ENCODE measurements around the gene SUSD4. TPM values are rescaled to one million over a fixed set of nuclear protein-coding genes. Genes with fewer than 3 reads are reported as not detected.

The SUSD4 gene
- total RNA-seq, 4 donors from 2014 or later, result 1.1 to 3.3 (median 1.8) TPM

DNA sequence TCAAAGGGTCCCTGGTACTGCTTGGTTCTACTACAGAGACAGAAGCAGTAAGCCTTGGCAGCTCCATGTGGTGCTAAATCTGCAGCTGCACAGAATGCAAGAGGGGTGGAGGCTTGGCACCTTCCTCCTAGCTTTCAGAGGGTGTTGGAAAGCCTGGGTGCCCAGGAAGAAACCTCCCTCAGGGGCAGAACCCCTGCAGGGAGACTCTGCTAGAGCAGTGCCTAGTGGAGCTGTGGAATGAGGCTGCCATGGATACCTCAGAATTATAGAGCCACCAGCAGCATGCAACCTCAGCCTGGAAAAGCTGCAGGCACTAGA, 144.7 kb downstream of the SUSD4 start:
- peaks cover 0 to 15% (median 11%) of the 10 kb centered on the region in 4 donors for H3K9me3 ChIP-seq
- TF ChIP-seq POLR2AphosphoS5 (IDR thresholded peaks at IDR 0.05) (no peak), EP300 (IDR thresholded peaks at IDR 0.05) (no peak), POLR2A (IDR thresholded peaks at IDR 0.05; ENCODE audit: low read depth) (no peak)
- TF ChIP-seq, protein P1, sequence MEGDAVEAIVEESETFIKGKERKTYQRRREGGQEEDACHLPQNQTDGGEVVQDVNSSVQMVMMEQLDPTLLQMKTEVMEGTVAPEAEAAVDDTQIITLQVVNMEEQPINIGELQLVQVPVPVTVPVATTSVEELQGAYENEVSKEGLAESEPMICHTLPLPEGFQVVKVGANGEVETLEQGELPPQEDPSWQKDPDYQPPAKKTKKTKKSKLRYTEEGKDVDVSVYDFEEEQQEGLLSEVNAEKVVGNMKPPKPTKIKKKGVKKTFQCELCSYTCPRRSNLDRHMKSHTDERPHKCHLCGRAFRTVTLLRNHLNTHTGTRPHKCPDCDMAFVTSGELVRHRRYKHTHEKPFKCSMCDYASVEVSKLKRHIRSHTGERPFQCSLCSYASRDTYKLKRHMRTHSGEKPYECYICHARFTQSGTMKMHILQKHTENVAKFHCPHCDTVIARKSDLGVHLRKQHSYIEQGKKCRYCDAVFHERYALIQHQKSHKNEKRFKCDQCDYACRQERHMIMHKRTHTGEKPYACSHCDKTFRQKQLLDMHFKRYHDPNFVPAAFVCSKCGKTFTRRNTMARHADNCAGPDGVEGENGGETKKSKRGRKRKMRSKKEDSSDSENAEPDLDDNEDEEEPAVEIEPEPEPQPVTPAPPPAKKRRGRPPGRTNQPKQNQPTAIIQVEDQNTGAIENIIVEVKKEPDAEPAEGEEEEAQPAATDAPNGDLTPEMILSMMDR (IDR thresholded peaks at IDR 0.05), result no peak
- intact Hi-C loops (cut with DNase I), result no loop called here
- no peaks in the 10 kb centered on the region for H3K36me3 ChIP-seq
- no peaks in the 10 kb centered on the region for H3K27me3 ChIP-seq
- H3K4me3 ChIP-seq, result no peak overlapping the region
- H3K4me1 ChIP-seq, result no peaks in the 10 kb centered on the region
- DNase-seq (ENCODE audit: extremely low spot score), result no peak
- H3K27ac ChIP-seq (replicated peaks in 1 of 4), result no peak overlapping the region

DNA sequence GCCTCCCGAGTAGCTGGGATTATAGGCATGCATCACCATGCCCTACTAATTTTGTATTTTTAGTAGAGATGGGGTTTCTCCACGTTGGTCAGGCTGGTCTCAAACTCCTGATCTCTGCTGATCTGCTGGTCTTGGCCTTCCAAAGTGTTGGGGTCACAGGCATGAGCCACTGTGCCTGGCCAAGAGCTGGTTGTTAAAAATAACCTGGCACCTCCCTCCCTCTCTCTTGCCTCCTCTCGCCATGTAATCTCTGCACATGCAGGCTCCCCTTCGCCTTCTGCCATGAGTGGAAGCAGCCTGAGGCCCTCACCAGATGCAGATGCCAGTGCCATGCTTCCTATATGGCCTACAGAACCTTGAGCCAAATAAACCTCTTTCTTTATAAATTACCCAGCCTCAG, 146.2 kb downstream of the SUSD4 start:
- H3K27me3 ChIP-seq, result no peaks in the 10 kb centered on the region
- no peaks in the 10 kb centered on the region for H3K4me1 ChIP-seq
- WGBS, result 87% methylated on average over 4 of the region's 4 CpGs
- intact Hi-C loops (cut with DNase I), result no loop called here
- H3K36me3 ChIP-seq, result no peaks in the 10 kb centered on the region
- H3K9me3 ChIP-seq, result peaks cover 0 to 15% (median 11%) of the 10 kb centered on the region in 4 donors
- TF ChIP-seq POLR2AphosphoS5 (IDR thresholded peaks at IDR 0.05) (no peak), EP300 (IDR thresholded peaks at IDR 0.05) (no peak), POLR2A (IDR thresholded peaks at IDR 0.05; ENCODE audit: low read depth) (no peak)
- TF ChIP-seq, protein P1 (IDR thresholded peaks at IDR 0.05), result no peak
- no peak overlapping the region for H3K27ac ChIP-seq (replicated peaks in 1 of 4)
- H3K4me3 ChIP-seq, result no peak overlapping the region
- no peak for DNase-seq (ENCODE audit: extremely low spot score)

DNA sequence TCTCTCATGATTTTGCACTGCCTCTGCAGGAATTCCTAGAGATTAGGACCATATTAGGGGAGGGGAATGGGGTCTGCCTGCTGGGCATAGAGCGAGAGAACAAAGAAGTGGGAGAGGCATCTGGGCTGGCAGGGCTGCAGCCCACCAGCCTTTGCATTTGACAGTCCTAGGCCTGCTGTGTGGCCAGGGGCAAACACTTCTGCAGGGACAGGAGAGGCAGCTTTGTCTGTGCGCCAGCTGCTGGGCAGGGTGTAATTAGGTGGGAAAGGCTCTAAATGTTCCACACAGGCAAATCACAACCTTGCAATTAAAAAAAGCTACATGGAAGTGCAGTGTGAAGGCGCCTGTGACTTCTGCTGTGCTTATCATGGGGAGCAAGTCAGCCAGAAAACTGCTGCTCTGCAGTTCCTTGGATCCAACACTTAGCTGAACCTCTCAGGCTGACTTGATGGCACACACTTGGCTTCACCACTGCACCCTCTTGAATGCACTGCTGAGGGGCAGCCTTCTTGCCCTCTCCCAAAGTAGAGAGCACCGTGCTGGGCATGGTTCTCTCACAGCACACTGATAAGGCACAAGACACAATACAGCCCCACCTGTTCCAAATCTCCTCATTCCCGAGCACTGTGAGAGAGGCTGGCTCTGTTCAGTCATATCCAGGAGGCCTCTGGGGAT, 147.3 kb downstream of the SUSD4 start:
- H3K4me3 ChIP-seq, result no peak overlapping the region
- 89% methylated on average over 5 of the region's 5 CpGs for WGBS
- H3K9me3 ChIP-seq, result peaks cover 0 to 15% (median 11%) of the 10 kb centered on the region in 4 donors
- H3K27ac ChIP-seq (replicated peaks in 1 of 4), result no peak overlapping the region
- H3K36me3 ChIP-seq, result no peaks in the 10 kb centered on the region
- no peaks in the 10 kb centered on the region for H3K4me1 ChIP-seq
- DNase-seq (ENCODE audit: extremely low spot score), result no peak
- H3K27me3 ChIP-seq, result no peaks in the 10 kb centered on the region
- intact Hi-C loops (cut with DNase I), result no loop called here
- TF ChIP-seq, protein P1 (IDR thresholded peaks at IDR 0.05), result no peak
- TF ChIP-seq POLR2AphosphoS5 (IDR thresholded peaks at IDR 0.05), result no peak
- no peak for TF ChIP-seq EP300 (IDR thresholded peaks at IDR 0.05)
- no peak for TF ChIP-seq POLR2A (IDR thresholded peaks at IDR 0.05; ENCODE audit: low read depth)

DNA sequence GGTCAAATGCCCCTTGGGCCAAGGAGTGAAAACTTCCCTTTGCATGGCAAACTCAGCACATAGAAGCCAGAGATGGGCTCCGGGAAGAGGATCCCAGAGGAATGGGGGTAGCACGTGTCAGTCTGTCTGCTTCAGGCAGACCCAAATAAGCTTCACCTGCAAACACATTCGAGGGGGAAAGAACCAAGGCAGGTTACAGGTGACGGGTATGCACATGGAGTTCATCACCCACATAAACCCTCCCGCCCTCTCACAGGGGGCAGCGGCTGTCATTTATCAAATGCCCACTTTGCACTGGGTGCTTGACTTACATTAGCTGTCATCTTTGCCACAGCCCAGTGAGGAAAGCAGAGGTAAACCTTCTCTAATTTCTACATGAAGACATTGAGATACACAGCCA, 147.9 kb downstream of the SUSD4 start:
- H3K9me3 ChIP-seq, result peaks cover 0 to 15% (median 11%) of the 10 kb centered on the region in 4 donors
- H3K36me3 ChIP-seq, result no peaks in the 10 kb centered on the region
- no peak overlapping the region for H3K27ac ChIP-seq (replicated peaks in 1 of 4)
- intact Hi-C loops (cut with DNase I), result no loop called here
- DNase-seq (ENCODE audit: extremely low spot score), result peak; percentile 26
- H3K4me1 ChIP-seq, result no peaks in the 10 kb centered on the region
- H3K4me3 ChIP-seq, result no peak overlapping the region
- no peak for TF ChIP-seq EP300 (IDR thresholded peaks at IDR 0.05)
- TF ChIP-seq POLR2A (IDR thresholded peaks at IDR 0.05; ENCODE audit: low read depth), result no peak
- TF ChIP-seq, protein P1 (IDR thresholded peaks at IDR 0.05), result no peak
- TF ChIP-seq POLR2AphosphoS5 (IDR thresholded peaks at IDR 0.05), result no peak
- WGBS, result 77% methylated on average over 6 of the region's 6 CpGs
- H3K27me3 ChIP-seq, result peaks cover 0 to 6% (median 0%) of the 10 kb centered on the region in 4 donors

DNA sequence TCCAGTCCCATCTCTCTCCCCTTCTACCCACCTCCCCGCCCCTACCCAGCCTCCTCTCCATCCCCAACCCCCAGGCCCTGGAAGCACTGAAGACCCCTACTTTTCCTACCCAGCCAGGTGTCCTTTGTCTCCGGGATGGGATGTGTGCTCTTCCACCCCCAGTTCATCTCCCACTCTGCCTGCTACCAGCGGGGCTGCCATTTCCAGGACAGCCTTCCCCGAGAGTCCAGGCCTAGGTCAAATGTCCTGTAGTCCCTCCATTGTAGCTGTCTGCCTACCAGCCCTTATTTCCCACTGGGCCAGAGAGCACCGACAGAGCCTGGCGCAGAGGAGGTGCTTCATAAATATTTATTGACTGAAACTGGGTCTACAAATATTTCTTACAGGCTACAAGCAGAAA, 148.9 kb downstream of the SUSD4 start:
- H3K4me3 ChIP-seq, result no peak overlapping the region
- intact Hi-C loops (cut with DNase I), result no loop called here
- peaks cover 0 to 9% (median 0%) of the 10 kb centered on the region in 4 donors for H3K27me3 ChIP-seq
- H3K4me1 ChIP-seq, result no peaks in the 10 kb centered on the region
- WGBS, result 90% methylated on average over 6 of the region's 6 CpGs
- peaks cover 0 to 15% (median 11%) of the 10 kb centered on the region in 4 donors for H3K9me3 ChIP-seq
- peak; percentile 77 for DNase-seq (ENCODE audit: extremely low spot score)
- no peaks in the 10 kb centered on the region for H3K36me3 ChIP-seq
- H3K27ac ChIP-seq (replicated peaks in 1 of 4), result no peak overlapping the region
- TF ChIP-seq EP300 (IDR thresholded peaks at IDR 0.05) (no peak), POLR2A (IDR thresholded peaks at IDR 0.05; ENCODE audit: low read depth) (no peak)
